Measurements from ENCODE around the gene FAF1. TPM values are rescaled to one million over a fixed set of nuclear protein-coding genes. Genes with fewer than 3 reads are reported as not detected.

FAF1 gene
- total RNA-seq, 2 experiments from 2014 or later: 42.3 to 114 TPM

DNA sequence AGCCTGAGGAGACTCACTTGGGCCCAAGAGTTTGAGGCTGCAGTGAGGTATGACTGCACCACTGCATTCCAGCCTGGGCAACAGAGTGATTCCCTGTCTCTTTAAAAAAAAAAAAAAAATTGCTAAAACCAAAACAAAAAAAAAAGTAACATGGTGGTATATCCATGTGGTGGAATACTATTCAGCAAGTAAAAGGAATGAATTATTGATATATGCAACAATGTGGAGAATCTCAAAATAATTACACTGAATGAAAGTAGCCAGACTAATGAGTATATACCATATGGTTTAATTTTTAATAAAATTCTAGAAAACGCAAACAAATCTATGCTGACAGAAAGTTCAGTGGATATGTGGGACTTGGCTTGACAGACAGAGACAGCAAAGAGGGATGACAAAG lies 456.6 kb downstream of the FAF1 start:
- DNase-seq (ENCODE audit: low spot score): no peak
- H3K4me3 ChIP-seq (ENCODE audit: low read depth, low read length, poor library complexity, severe bottlenecking): no peak overlapping the region
- no peaks in the 10 kb centered on the region; the same call in 1 of the 2 replicates for H3K9me2 ChIP-seq (ENCODE audit: insufficient read depth, low read length)
- no peak overlapping the region for H3K27ac ChIP-seq (ENCODE audit: low read depth, low read length, poor library complexity, severe bottlenecking)
- H3K79me2 ChIP-seq (ENCODE audit: insufficient read depth, low read depth, low read length): no peaks in the 10 kb centered on the region
- H4K20me1 ChIP-seq (ENCODE audit: insufficient read depth, low read length): no peaks in the 10 kb centered on the region
- intact Hi-C loops (cut with micrococcal nuclease; ENCODE audit: unreplicated experiment): no loop called here
- peaks cover 29% of the 10 kb centered on the region for H3K36me3 ChIP-seq (ENCODE audit: insufficient read depth, low read length)
- H3K4me1 ChIP-seq (ENCODE audit: insufficient read depth, low read length, poor library complexity, severe bottlenecking): peaks cover 9% of the 10 kb centered on the region
- H2AFZ ChIP-seq (ENCODE audit: low read length): no peak overlapping the region
- no peak overlapping the region for H3K4me2 ChIP-seq (ENCODE audit: low read length)
- TF ChIP-seq EZH2phosphoT487 (IDR thresholded peaks at IDR 0.05; ENCODE audit: borderline replicate concordance, low read depth, low read length): no peak
- TF ChIP-seq, protein P1, sequence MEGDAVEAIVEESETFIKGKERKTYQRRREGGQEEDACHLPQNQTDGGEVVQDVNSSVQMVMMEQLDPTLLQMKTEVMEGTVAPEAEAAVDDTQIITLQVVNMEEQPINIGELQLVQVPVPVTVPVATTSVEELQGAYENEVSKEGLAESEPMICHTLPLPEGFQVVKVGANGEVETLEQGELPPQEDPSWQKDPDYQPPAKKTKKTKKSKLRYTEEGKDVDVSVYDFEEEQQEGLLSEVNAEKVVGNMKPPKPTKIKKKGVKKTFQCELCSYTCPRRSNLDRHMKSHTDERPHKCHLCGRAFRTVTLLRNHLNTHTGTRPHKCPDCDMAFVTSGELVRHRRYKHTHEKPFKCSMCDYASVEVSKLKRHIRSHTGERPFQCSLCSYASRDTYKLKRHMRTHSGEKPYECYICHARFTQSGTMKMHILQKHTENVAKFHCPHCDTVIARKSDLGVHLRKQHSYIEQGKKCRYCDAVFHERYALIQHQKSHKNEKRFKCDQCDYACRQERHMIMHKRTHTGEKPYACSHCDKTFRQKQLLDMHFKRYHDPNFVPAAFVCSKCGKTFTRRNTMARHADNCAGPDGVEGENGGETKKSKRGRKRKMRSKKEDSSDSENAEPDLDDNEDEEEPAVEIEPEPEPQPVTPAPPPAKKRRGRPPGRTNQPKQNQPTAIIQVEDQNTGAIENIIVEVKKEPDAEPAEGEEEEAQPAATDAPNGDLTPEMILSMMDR (conservative IDR thresholded peaks at IDR 0.05; ENCODE audit: low read length): no peak
- BruUV-seq (replicated peaks): no TSS peak
- CTCF ChIA-PET (ENCODE audit: unreplicated experiment): no interaction called here
- no peaks in the 10 kb centered on the region for H3K9me3 ChIP-seq (ENCODE audit: low read length)
- POLR2A ChIA-PET: interaction anchor here (0.7 kb wide), 1 partner anchor 35 kb away, joined by 3 read pairs; no protein-coding TSS in a partner anchor

- intact Hi-C loops (cut with micrococcal nuclease; ENCODE audit: unreplicated experiment): no loop called here
- no peaks in the 10 kb centered on the region for H3K79me2 ChIP-seq (ENCODE audit: insufficient read depth, low read depth, low read length)
- ChIA-PET POLR2A (interaction anchor here (0.9 kb wide), 1 partner anchor 9 kb away, joined by 3 read pairs; no protein-coding TSS in a partner anchor), CTCF (ENCODE audit: unreplicated experiment) (no interaction called here)
- H3K36me3 ChIP-seq (ENCODE audit: insufficient read depth, low read length): peaks cover 36% of the 10 kb centered on the region
- H4K20me1 ChIP-seq (ENCODE audit: insufficient read depth, low read length): no peaks in the 10 kb centered on the region
- peak overlapping the region; percentile 22 for H3K27ac ChIP-seq (ENCODE audit: low read depth, low read length, poor library complexity, severe bottlenecking)
- no peak for TF ChIP-seq EZH2phosphoT487 (IDR thresholded peaks at IDR 0.05; ENCODE audit: borderline replicate concordance, low read depth, low read length)
- TF ChIP-seq, protein P1 (conservative IDR thresholded peaks at IDR 0.05; ENCODE audit: low read length): no peak
- BruUV-seq (replicated peaks): no TSS peak
- H3K9me2 ChIP-seq (ENCODE audit: insufficient read depth, low read length): no peaks in the 10 kb centered on the region; the same call in 1 of the 2 replicates
- no peak overlapping the region for H2AFZ ChIP-seq (ENCODE audit: low read length)
- peak; percentile 28 for DNase-seq (ENCODE audit: low spot score)
- no peak overlapping the region for H3K4me3 ChIP-seq (ENCODE audit: low read depth, low read length, poor library complexity, severe bottlenecking)
- H3K4me1 ChIP-seq (ENCODE audit: insufficient read depth, low read length, poor library complexity, severe bottlenecking): peaks cover 9% of the 10 kb centered on the region
- H3K4me2 ChIP-seq (ENCODE audit: low read length): peak overlapping the region; percentile 6; the same call in 1 of the 2 replicates
- H3K9me3 ChIP-seq (ENCODE audit: low read length): peaks cover 11% of the 10 kb centered on the region; the same call in 1 of the 2 replicates
Measured at GRCh38 chr1:50502147-50502546, 457.9 kb downstream of the FAF1 start.

- intact Hi-C loops (cut with micrococcal nuclease; ENCODE audit: unreplicated experiment): no loop called here
- no peak overlapping the region for H3K27ac ChIP-seq (ENCODE audit: low read depth, low read length, poor library complexity, severe bottlenecking)
- no peaks in the 10 kb centered on the region for H3K9me2 ChIP-seq (ENCODE audit: insufficient read depth, low read length)
- peaks cover 5% of the 10 kb centered on the region for H3K4me1 ChIP-seq (ENCODE audit: insufficient read depth, low read length, poor library complexity, severe bottlenecking)
- no peaks in the 10 kb centered on the region for H4K20me1 ChIP-seq (ENCODE audit: insufficient read depth, low read length)
- H3K36me3 ChIP-seq (ENCODE audit: insufficient read depth, low read length): peaks cover 36% of the 10 kb centered on the region
- DNase-seq (ENCODE audit: low spot score): peak; percentile 8
- no peak overlapping the region for H3K4me3 ChIP-seq (ENCODE audit: low read depth, low read length, poor library complexity, severe bottlenecking)
- H3K79me2 ChIP-seq (ENCODE audit: insufficient read depth, low read depth, low read length): no peaks in the 10 kb centered on the region
- TF ChIP-seq, protein P1 (conservative IDR thresholded peaks at IDR 0.05; ENCODE audit: low read length): no peak
- TF ChIP-seq EZH2phosphoT487 (IDR thresholded peaks at IDR 0.05; ENCODE audit: borderline replicate concordance, low read depth, low read length): no peak
- CTCF ChIA-PET (ENCODE audit: unreplicated experiment): no interaction called here
- no peak overlapping the region for H2AFZ ChIP-seq (ENCODE audit: low read length)
- no peak overlapping the region for H3K4me2 ChIP-seq (ENCODE audit: low read length)
- no TSS peak for BruUV-seq (replicated peaks)
- peaks cover 22% of the 10 kb centered on the region; the same call in 1 of the 2 replicates for H3K9me3 ChIP-seq (ENCODE audit: low read length)
- POLR2A ChIA-PET: interaction anchor here (0.6 to 1.2 kb wide), 2 partner anchors 20 to 152 kb away, joined by 3 to 5 read pairs; no protein-coding TSS in a partner anchor
Measured at GRCh38 chr1:50497007-50497406, 463.1 kb downstream of the FAF1 start.

All from OCI-LY7 (cell line).